HCT116 (cell line): ENCODE data around the gene F10. TPM values are rescaled to one million over a fixed set of nuclear protein-coding genes. Genes with fewer than 3 reads are reported as not detected.

Source experiments
- ATAC-seq: fragments of 200-7000 bp; cut with Tn5 transposase; 2 replicates; pipeline ENCODE4 v1.9.1; 2020; ENCODE audit warnings: mild to moderate bottlenecking, moderate library complexity
- BruUV-seq: library from RNA; stranded (reverse); fragments of 400-500 nt; replicated peaks from 2 replicates; lab custom pipeline; 2021; lab: Mats Ljungman, UMichigan
- CTCF ChIA-PET: fragments of 300-600 bp; sonication (Branson Sonifier 250); formaldehyde crosslinking; loops from one replicate; lab custom pipeline; 2021; ENCODE audit warnings: antibody characterized with exemption; lab: Charles Lee
- POLR2A ChIA-PET: fragments of 300-600, 350-600 bp; sonication (Branson Sonifier 250); formaldehyde crosslinking; loops from one replicate; lab custom pipeline; 2021; ENCODE audit warnings: antibody characterized with exemption; lab: Charles Lee
- RAD21 ChIA-PET, 2 experiments: fragments of 300-600 bp; sonication (Branson Sonifier 250); formaldehyde crosslinking; loops; one replicate each; lab custom pipeline; 2023; ENCODE audit warnings: low total read pairs in 2 of 2; ENCODE audit not compliant: uncharacterized antibody in 2 of 2, unreplicated experiment in 2 of 2, low non-redundant PET in 1 of 2; lab: Charles Lee
- DNase-seq: peaks from one replicate; pipeline ENCODE4 v3.0.0-alpha.2; 2010; ENCODE audit warnings: low read depth, low spot score
- H2AFZ ChIP-seq: fragments of 200-600 bp; shearing (Covaris generic), sonication (generic); 2 replicates; pipeline ENCODE4 v1.6.1; 2017; ENCODE audit warnings: low read depth, mixed run types, mixed read lengths, antibody characterized with exemption, low read length; ENCODE audit not compliant: poor library complexity, severe bottlenecking
- H3K27ac ChIP-seq: 2 replicates; pipeline ENCODE4 v1.5.1; 2012; ENCODE audit warnings: low read depth, low read length
- H3K27me3 ChIP-seq: fragments of 200-600 bp; sonication (generic); 2 replicates; pipeline ENCODE4 v1.6.1; 2016; ENCODE audit warnings: mixed run types, low read length, mixed read lengths; ENCODE audit not compliant: insufficient read depth
- H3K36me3 ChIP-seq, 2 experiments: fragments of 200-500 bp in 1 of 2; fragments of 200-600 bp in 1 of 2; sonication (Bioruptor generic) in 1 of 2; sonication (generic) in 1 of 2; 2 replicates each; pipeline versions ENCODE4 v1.5.1 to v1.6.1; 2014 to 2016; ENCODE audit warnings: low read length in 2 of 2, inconsistent platforms in 1 of 2, mixed read lengths in 1 of 2, mixed run types in 1 of 2; ENCODE audit not compliant: insufficient read depth in 2 of 2, control insufficient read depth in 1 of 2
- H3K4me1 ChIP-seq, 2 experiments: fragments of 200-600 bp in 1 of 2; sonication (generic) in 1 of 2; 2 replicates each; pipeline versions ENCODE4 v1.5.1 to v1.6.1; 2012 to 2017; ENCODE audit warnings: low read length in 2 of 2, inconsistent platforms in 1 of 2, mild to moderate bottlenecking in 1 of 2, mixed read lengths in 1 of 2, mixed run types in 1 of 2, moderate library complexity in 1 of 2; ENCODE audit not compliant: insufficient read depth in 2 of 2, control insufficient read depth in 1 of 2
- H3K4me2 ChIP-seq: fragments of 200-600 bp; sonication (generic); 2 replicates; pipeline ENCODE4 v1.6.1; 2017; ENCODE audit warnings: mixed run types, low read length, mixed read lengths
- H3K4me3 ChIP-seq, 2 experiments: fragments of 200-600 bp in 1 of 2; sonication (generic) in 1 of 2; replicated peaks in 1 of 2; 2 replicates each; pipeline ENCODE4 v1.5.1; 2011 to 2016; ENCODE audit warnings: low read length in 2 of 2, control low read depth in 1 of 2, low read depth in 1 of 2, mild to moderate bottlenecking in 1 of 2, mixed read lengths in 1 of 2, mixed run types in 1 of 2
- H3K79me2 ChIP-seq: fragments of 200-600 bp; sonication (generic); 2 replicates; pipeline ENCODE4 v1.6.1; 2017; ENCODE audit warnings: mild to moderate bottlenecking, mixed run types, low read length, moderate library complexity, mixed read lengths; ENCODE audit not compliant: insufficient read depth
- H3K9ac ChIP-seq: fragments of 200-600 bp; sonication (generic); 2 replicates; pipeline ENCODE4 v1.6.1; 2016; ENCODE audit warnings: low read length, mixed read lengths
- H3K9me2 ChIP-seq: fragments of 200-600 bp; sonication (generic), shearing (Covaris generic); 2 replicates; pipeline ENCODE4 v1.6.1; 2017; ENCODE audit warnings: mixed run types, mild to moderate bottlenecking, moderate library complexity; ENCODE audit not compliant: insufficient read depth
- H3K9me3 ChIP-seq, 2 experiments: fragments of 200-500 bp in 1 of 2; fragments of 200-600 bp in 1 of 2; sonication (Bioruptor generic) in 1 of 2; sonication (generic) in 1 of 2; 2 replicates each; pipeline ENCODE4 v1.6.1; 2014 to 2017; ENCODE audit warnings: low read length in 2 of 2, mixed read lengths in 2 of 2, inconsistent platforms in 1 of 2, low read depth in 1 of 2, mild to moderate bottlenecking in 1 of 2, mixed run types in 1 of 2, moderate library complexity in 1 of 2; ENCODE audit not compliant: control insufficient read depth in 1 of 2, insufficient read depth in 1 of 2
- H4K20me1 ChIP-seq: fragments of 200-600 bp; sonication (generic), shearing (Covaris generic); 2 replicates; pipeline ENCODE4 v1.6.1; 2017; ENCODE audit warnings: mixed run types, mild to moderate bottlenecking, moderate library complexity; ENCODE audit not compliant: insufficient read depth
- CBX3 ChIP-seq: IDR thresholded peaks from 2 replicates; pipeline ENCODE4 v1.6.1; 2012; ENCODE audit warnings: low read depth
- CEBPB ChIP-seq: IDR thresholded peaks from 2 replicates; pipeline ENCODE4 v1.6.1; 2012; ENCODE audit warnings: low read depth
- EGR1 ChIP-seq: IDR thresholded peaks from 2 replicates; pipeline ENCODE4 v1.6.1; 2012; ENCODE audit warnings: low read depth
- ELF1 ChIP-seq: IDR thresholded peaks from 2 replicates; pipeline ENCODE4 v1.6.1; 2012; ENCODE audit warnings: low read depth, borderline replicate concordance
- EZH2 ChIP-seq: fragments of 200-600 bp; sonication (generic); IDR thresholded peaks from 2 replicates; pipeline ENCODE4 v1.6.1; 2017; ENCODE audit warnings: antibody characterized with exemption, mixed run types
- EZH2phosphoT487 ChIP-seq: fragments of 200-600 bp; IDR thresholded peaks from 2 replicates; pipeline ENCODE4 v1.6.1; 2018; ENCODE audit warnings: antibody characterized with exemption, borderline replicate concordance
- JUND ChIP-seq: IDR thresholded peaks from 2 replicates; pipeline ENCODE4 v1.6.1; 2012
- POLR2AphosphoS5 ChIP-seq: IDR thresholded peaks from 2 replicates; pipeline ENCODE4 v1.6.1; 2011; ENCODE audit warnings: mild to moderate bottlenecking, low read depth, low read length, moderate library complexity
- SIN3A ChIP-seq: IDR thresholded peaks from 2 replicates; pipeline ENCODE4 v1.6.1; 2012; ENCODE audit warnings: low read depth
- SP1 ChIP-seq: IDR thresholded peaks from 2 replicates; pipeline ENCODE4 v1.6.1; 2012; ENCODE audit warnings: low read depth
- SRF ChIP-seq: IDR thresholded peaks from 2 replicates; pipeline ENCODE4 v1.6.1; 2012; ENCODE audit warnings: low read depth
- TCF7L2 ChIP-seq: IDR thresholded peaks from 2 replicates; pipeline ENCODE4 v1.7.0; 2011; ENCODE audit warnings: borderline replicate concordance, inconsistent platforms; ENCODE audit not compliant: insufficient read depth, insufficient read length; ENCODE audit errors: extremely low read depth
- YY1 ChIP-seq: IDR thresholded peaks from 2 replicates; pipeline ENCODE4 v1.6.1; 2011; ENCODE audit warnings: low read length, low read depth, moderate library complexity, mild to moderate bottlenecking; ENCODE audit not compliant: insufficient replicate concordance; ENCODE audit errors: extremely low read depth
- ZFX ChIP-seq: fragments of 450-650 bp; IDR thresholded peaks from 2 replicates; pipeline ENCODE4 v1.6.1; 2017
- ZNF274 ChIP-seq: fragments of 200-500 bp; sonication (Bioruptor generic); IDR thresholded peaks from 2 replicates; pipeline ENCODE4 v1.6.1; 2014; ENCODE audit warnings: mild to moderate bottlenecking, low read depth, low read length, inconsistent platforms
- intact Hi-C: fragments of 100-400 bp; cut with micrococcal nuclease; formaldehyde crosslinking; loops from 2 replicates; pipeline ENCODE4 v1.10.0; 2022
- total RNA-seq: library from RNA; stranded (reverse); gene quantifications from one replicate; pipeline ENCODE4 v1.2.1, GENCODE V29; 2021; ENCODE audit not compliant: unreplicated experiment
- TF ChIP-seq, protein P1 (sequence below): IDR thresholded peaks from 2 replicates; pipeline ENCODE4 v1.6.1; 2012; ENCODE audit warnings: low read depth
- TF ChIP-seq, protein P2 (sequence below), 3 experiments: fragments of 200-600 bp in 1 of 3; sonication (generic) in 1 of 3; IDR thresholded peaks in 2 of 3; conservative IDR thresholded peaks in 1 of 3; 2 replicates each; pipeline ENCODE4 v1.5.1; 2012 to 2017; ENCODE audit warnings: low read depth in 2 of 3, low read length in 2 of 3, antibody characterized with exemption in 1 of 3, borderline replicate concordance in 1 of 3, control low read depth in 1 of 3, mild to moderate bottlenecking in 1 of 3, mixed read lengths in 1 of 3, mixed run types in 1 of 3, moderate library complexity in 1 of 3; ENCODE audit not compliant: insufficient read depth in 1 of 3
- TF ChIP-seq, protein P3 (sequence below): IDR thresholded peaks from 2 replicates; pipeline ENCODE4 v1.6.1; 2012
- TF ChIP-seq, protein P4 (sequence below): IDR thresholded peaks from 2 replicates; pipeline ENCODE4 v1.6.1; 2011; ENCODE audit warnings: mild to moderate bottlenecking, low read length, moderate library complexity; ENCODE audit not compliant: insufficient replicate concordance; ENCODE audit errors: extremely low read depth

F10 gene
- total RNA-seq, 1 experiment from 2014 or later: 4.0 TPM

DNA sequence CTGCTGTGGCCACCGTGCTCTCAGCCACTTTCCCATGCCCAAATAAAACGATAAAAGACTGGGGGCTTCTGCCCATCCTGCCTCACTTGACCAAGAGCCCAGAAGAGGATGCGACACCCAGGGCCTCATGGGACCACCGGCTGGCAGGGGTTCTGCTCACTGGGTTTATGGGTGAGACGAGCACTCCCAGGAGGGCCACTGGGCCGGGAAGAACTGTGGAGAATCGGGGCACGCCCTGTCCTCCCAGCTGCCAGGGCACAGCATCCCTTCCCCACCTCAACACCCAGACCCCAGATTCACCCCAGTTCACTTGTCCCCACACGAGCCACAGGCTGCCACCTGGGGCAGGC is 4.7 kb upstream of the F10 start:
- TF ChIP-seq JUND (no peak), SIN3A (no peak), CEBPB (no peak), POLR2AphosphoS5 (no peak), YY1 (no peak), TCF7L2 (no peak), SP1 (no peak), ELF1 (no peak), ZFX (no peak), SRF (no peak), CBX3 (no peak), EZH2 (no peak), EGR1 (no peak), EZH2phosphoT487 (no peak), ZNF274 (no peak)
- TF ChIP-seq, protein P1, sequence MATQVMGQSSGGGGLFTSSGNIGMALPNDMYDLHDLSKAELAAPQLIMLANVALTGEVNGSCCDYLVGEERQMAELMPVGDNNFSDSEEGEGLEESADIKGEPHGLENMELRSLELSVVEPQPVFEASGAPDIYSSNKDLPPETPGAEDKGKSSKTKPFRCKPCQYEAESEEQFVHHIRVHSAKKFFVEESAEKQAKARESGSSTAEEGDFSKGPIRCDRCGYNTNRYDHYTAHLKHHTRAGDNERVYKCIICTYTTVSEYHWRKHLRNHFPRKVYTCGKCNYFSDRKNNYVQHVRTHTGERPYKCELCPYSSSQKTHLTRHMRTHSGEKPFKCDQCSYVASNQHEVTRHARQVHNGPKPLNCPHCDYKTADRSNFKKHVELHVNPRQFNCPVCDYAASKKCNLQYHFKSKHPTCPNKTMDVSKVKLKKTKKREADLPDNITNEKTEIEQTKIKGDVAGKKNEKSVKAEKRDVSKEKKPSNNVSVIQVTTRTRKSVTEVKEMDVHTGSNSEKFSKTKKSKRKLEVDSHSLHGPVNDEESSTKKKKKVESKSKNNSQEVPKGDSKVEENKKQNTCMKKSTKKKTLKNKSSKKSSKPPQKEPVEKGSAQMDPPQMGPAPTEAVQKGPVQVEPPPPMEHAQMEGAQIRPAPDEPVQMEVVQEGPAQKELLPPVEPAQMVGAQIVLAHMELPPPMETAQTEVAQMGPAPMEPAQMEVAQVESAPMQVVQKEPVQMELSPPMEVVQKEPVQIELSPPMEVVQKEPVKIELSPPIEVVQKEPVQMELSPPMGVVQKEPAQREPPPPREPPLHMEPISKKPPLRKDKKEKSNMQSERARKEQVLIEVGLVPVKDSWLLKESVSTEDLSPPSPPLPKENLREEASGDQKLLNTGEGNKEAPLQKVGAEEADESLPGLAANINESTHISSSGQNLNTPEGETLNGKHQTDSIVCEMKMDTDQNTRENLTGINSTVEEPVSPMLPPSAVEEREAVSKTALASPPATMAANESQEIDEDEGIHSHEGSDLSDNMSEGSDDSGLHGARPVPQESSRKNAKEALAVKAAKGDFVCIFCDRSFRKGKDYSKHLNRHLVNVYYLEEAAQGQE: no peak
- TF ChIP-seq, protein P2, sequence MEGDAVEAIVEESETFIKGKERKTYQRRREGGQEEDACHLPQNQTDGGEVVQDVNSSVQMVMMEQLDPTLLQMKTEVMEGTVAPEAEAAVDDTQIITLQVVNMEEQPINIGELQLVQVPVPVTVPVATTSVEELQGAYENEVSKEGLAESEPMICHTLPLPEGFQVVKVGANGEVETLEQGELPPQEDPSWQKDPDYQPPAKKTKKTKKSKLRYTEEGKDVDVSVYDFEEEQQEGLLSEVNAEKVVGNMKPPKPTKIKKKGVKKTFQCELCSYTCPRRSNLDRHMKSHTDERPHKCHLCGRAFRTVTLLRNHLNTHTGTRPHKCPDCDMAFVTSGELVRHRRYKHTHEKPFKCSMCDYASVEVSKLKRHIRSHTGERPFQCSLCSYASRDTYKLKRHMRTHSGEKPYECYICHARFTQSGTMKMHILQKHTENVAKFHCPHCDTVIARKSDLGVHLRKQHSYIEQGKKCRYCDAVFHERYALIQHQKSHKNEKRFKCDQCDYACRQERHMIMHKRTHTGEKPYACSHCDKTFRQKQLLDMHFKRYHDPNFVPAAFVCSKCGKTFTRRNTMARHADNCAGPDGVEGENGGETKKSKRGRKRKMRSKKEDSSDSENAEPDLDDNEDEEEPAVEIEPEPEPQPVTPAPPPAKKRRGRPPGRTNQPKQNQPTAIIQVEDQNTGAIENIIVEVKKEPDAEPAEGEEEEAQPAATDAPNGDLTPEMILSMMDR (IDR thresholded peaks at IDR 0.05 in 2 of 3, conservative IDR thresholded peaks at IDR 0.05 in 1 of 3; ENCODE audit: borderline replicate concordance in 1 of 3, insufficient read depth in 1 of 3, low read depth in 2 of 3, low read length in 2 of 3): no peak
- TF ChIP-seq, protein P3, sequence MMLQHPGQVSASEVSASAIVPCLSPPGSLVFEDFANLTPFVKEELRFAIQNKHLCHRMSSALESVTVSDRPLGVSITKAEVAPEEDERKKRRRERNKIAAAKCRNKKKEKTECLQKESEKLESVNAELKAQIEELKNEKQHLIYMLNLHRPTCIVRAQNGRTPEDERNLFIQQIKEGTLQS: no peak
- TF ChIP-seq, protein P4, sequence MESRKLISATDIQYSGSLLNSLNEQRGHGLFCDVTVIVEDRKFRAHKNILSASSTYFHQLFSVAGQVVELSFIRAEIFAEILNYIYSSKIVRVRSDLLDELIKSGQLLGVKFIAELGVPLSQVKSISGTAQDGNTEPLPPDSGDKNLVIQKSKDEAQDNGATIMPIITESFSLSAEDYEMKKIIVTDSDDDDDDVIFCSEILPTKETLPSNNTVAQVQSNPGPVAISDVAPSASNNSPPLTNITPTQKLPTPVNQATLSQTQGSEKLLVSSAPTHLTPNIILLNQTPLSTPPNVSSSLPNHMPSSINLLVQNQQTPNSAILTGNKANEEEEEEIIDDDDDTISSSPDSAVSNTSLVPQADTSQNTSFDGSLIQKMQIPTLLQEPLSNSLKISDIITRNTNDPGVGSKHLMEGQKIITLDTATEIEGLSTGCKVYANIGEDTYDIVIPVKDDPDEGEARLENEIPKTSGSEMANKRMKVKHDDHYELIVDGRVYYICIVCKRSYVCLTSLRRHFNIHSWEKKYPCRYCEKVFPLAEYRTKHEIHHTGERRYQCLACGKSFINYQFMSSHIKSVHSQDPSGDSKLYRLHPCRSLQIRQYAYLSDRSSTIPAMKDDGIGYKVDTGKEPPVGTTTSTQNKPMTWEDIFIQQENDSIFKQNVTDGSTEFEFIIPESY: no peak
- Histone ChIP-seq H3K27ac (no peak overlapping the region), H3K9me2 (no peaks in the 10 kb centered on the region), H3K79me2 (no peaks in the 10 kb centered on the region), H3K36me3 (no peaks in the 10 kb centered on the region), H3K4me3 (no peak overlapping the region), H3K4me2 (no peak overlapping the region), H2AFZ (no peak overlapping the region), H3K9ac (no peak overlapping the region), H3K27me3 (0 out of 2 replicates have a peak, but pooled peaks cover 4% of the 10 kb centered on the region), H3K4me1 (peaks cover 4 to 16% of the 10 kb centered on the region in 2 experiments; a peak in 3 of 4 replicates), H3K9me3 (no peaks in the 10 kb centered on the region), H4K20me1 (no peaks in the 10 kb centered on the region)
- intact Hi-C loops: no loop called here
- POLR2A ChIA-PET: no interaction called here
- DNase-seq (no peak), ATAC-seq (no peak)
- BruUV-seq: no TSS peak
- CTCF ChIA-PET: no interaction called here
- RAD21 ChIA-PET: no interaction called here
